Vagina (tissue), 2 donors: ENCODE data around the gene CFTR. TPM values are rescaled to one million over a fixed set of nuclear protein-coding genes. Genes with fewer than 3 reads are reported as not detected.

Experiments used
- DNase-seq, 2 donors: peaks; one replicate each; pipeline ENCODE4 v3.0.0-alpha.2; 2017; ENCODE audit errors: extremely low spot score in 2 of 2
- H3K27ac ChIP-seq: fragments of 200-600 bp; sonication (generic); one replicate; pipeline ENCODE4 v1.5.1; 2019
- H3K27me3 ChIP-seq: fragments of 200-600 bp; sonication (generic); one replicate; pipeline ENCODE4 v1.5.1; 2019
- H3K36me3 ChIP-seq, 2 donors: fragments of 200-600 bp; sonication (generic); one replicate each; pipeline ENCODE4 v1.5.1; 2017 to 2019
- H3K4me1 ChIP-seq: fragments of 200-600 bp; sonication (generic); one replicate; pipeline ENCODE4 v1.5.1; 2019
- H3K4me3 ChIP-seq, 2 donors: fragments of 200-600 bp; sonication (generic); 1 replicate in 1 of 2; 2 replicates in 1 of 2; pipeline ENCODE4 v1.5.1; 2016 to 2019
- H3K9me3 ChIP-seq: fragments of 200-600 bp; sonication (generic); one replicate; pipeline ENCODE4 v1.5.1; 2019
- CTCF ChIP-seq, 3 experiments: fragments of 450-650 bp in 2 of 3; fragments of 200-600 bp in 1 of 3; sonication (generic) in 1 of 3; IDR thresholded peaks; one replicate each; pipeline ENCODE4 v1.5.1; 2017 to 2019; ENCODE audit warnings: antibody characterized with exemption in 3 of 3, mild to moderate bottlenecking in 2 of 3, moderate library complexity in 2 of 3
- POLR2A ChIP-seq, 2 donors: fragments of 450-650 bp; IDR thresholded peaks; one replicate each; pipeline ENCODE4 v1.6.1; 2017; ENCODE audit warnings: antibody characterized with exemption in 2 of 2, mild to moderate bottlenecking in 2 of 2, moderate library complexity in 2 of 2
- POLR2AphosphoS5 ChIP-seq, 2 donors: sonication (generic); formaldehyde crosslinking; IDR thresholded peaks; one replicate each; pipeline ENCODE4 v1.9.0; 2017; ENCODE audit warnings: antibody characterized with exemption in 2 of 2, mild to moderate bottlenecking in 2 of 2, low read depth in 1 of 2; ENCODE audit not compliant: insufficient read depth in 1 of 2
- intact Hi-C: fragments of 100-400 bp; cut with DNase I; formaldehyde crosslinking; loops from one replicate; pipeline ENCODE4 v1.15.1; 2023
- total RNA-seq: library from RNA; depleted of rRNA; stranded (reverse); fragments of >200 nt; gene quantifications from one replicate; pipeline ENCODE4 v1.2.3, GENCODE V29; 2016

The CFTR gene
- total RNA-seq, 1 donor from 2014 or later: not detected

- intact Hi-C loops: no loop called here
- peaks cover 10% of the 10 kb centered on the region for H3K4me1 ChIP-seq
- H3K4me3 ChIP-seq: no peak overlapping the region
- no peak for DNase-seq
- H3K27ac ChIP-seq: no peak overlapping the region
- H3K36me3 ChIP-seq: no peaks in the 10 kb centered on the region
- no peaks in the 10 kb centered on the region for H3K9me3 ChIP-seq
- no peaks in the 10 kb centered on the region for H3K27me3 ChIP-seq
- no peak for TF ChIP-seq CTCF (IDR thresholded peaks at IDR 0.05)
- TF ChIP-seq POLR2A (IDR thresholded peaks at IDR 0.05): no peak
- TF ChIP-seq POLR2AphosphoS5 (IDR thresholded peaks at IDR 0.05; ENCODE audit: insufficient read depth in 1 of 2, low read depth in 1 of 2): no peak
Measured at GRCh38 chr7:117480978-117481377, 1.2 kb downstream of the CFTR start.

- DNase-seq: no peak
- Histone ChIP-seq H3K27ac (no peak overlapping the region), H3K4me3 (no peak overlapping the region), H3K4me1 (peaks cover under 1% of the 10 kb centered on the region), H3K27me3 (no peaks in the 10 kb centered on the region), H3K36me3 (no peaks in the 10 kb centered on the region), H3K9me3 (no peaks in the 10 kb centered on the region)
- intact Hi-C loops: no loop called here
- no peak for TF ChIP-seq CTCF (IDR thresholded peaks at IDR 0.05)
- TF ChIP-seq POLR2A (IDR thresholded peaks at IDR 0.05): no peak
- TF ChIP-seq POLR2AphosphoS5 (IDR thresholded peaks at IDR 0.05; ENCODE audit: insufficient read depth in 1 of 2, low read depth in 1 of 2): no peak
Measured at GRCh38 chr7:117485118-117485620, 5.3 kb downstream of the CFTR start.

GRCh38 chr7:117489016-117489415, 9.2 kb downstream of the CFTR start:
- TF ChIP-seq POLR2A (IDR thresholded peaks at IDR 0.05): no peak
- TF ChIP-seq CTCF (IDR thresholded peaks at IDR 0.05): no peak
- no peak for TF ChIP-seq POLR2AphosphoS5 (IDR thresholded peaks at IDR 0.05; ENCODE audit: insufficient read depth in 1 of 2, low read depth in 1 of 2)
- no peak for DNase-seq
- Histone ChIP-seq H3K36me3 (no peaks in the 10 kb centered on the region), H3K4me1 (no peaks in the 10 kb centered on the region), H3K27me3 (no peaks in the 10 kb centered on the region), H3K9me3 (no peaks in the 10 kb centered on the region), H3K27ac (no peak overlapping the region), H3K4me3 (no peak overlapping the region)
- intact Hi-C loops: no loop called here

- Histone ChIP-seq H3K36me3 (no peaks in the 10 kb centered on the region), H3K27ac (no peak overlapping the region), H3K4me3 (no peak overlapping the region), H3K9me3 (no peaks in the 10 kb centered on the region), H3K27me3 (no peaks in the 10 kb centered on the region), H3K4me1 (no peaks in the 10 kb centered on the region)
- intact Hi-C loops: no loop called here
- no peak for DNase-seq
- TF ChIP-seq CTCF (IDR thresholded peaks at IDR 0.05): no peak
- TF ChIP-seq POLR2AphosphoS5 (IDR thresholded peaks at IDR 0.05; ENCODE audit: insufficient read depth in 1 of 2, low read depth in 1 of 2): no peak
- no peak for TF ChIP-seq POLR2A (IDR thresholded peaks at IDR 0.05)
Measured at GRCh38 chr7:117489430-117489829, 9.6 kb downstream of the CFTR start.

GRCh38 chr7:117489911-117490310, 10.1 kb downstream of the CFTR start:
- Histone ChIP-seq H3K4me1 (no peaks in the 10 kb centered on the region), H3K4me3 (no peak overlapping the region), H3K9me3 (no peaks in the 10 kb centered on the region), H3K36me3 (no peaks in the 10 kb centered on the region), H3K27me3 (no peaks in the 10 kb centered on the region), H3K27ac (no peak overlapping the region)
- no peak for TF ChIP-seq POLR2A (IDR thresholded peaks at IDR 0.05)
- no peak for TF ChIP-seq CTCF (IDR thresholded peaks at IDR 0.05)
- TF ChIP-seq POLR2AphosphoS5 (IDR thresholded peaks at IDR 0.05; ENCODE audit: insufficient read depth in 1 of 2, low read depth in 1 of 2): no peak
- no peak for DNase-seq
- intact Hi-C loops: no loop called here
